Stimulated activated CD8-positive, alpha-beta memory T cell treated with anti-CD3 and anti-CD28 coated beads, Interleukin-7, amount 100 ng/mL, for 24 hours (primary cell): ENCODE data around the gene MLLT6.

Experiments used
- DNase-seq: peaks from one replicate; pipeline ENCODE4 v3.0.0-alpha.2; 2020; ENCODE audit warnings: low read depth

The MLLT6 gene

GRCh38 chr17:38674749-38675615 is 30.1 kb upstream of the MLLT6 start, which contains the start of gene EPOP:
TSS of gene EPOP (minus strand) at chr17:38674957. CDS start at chr17:38674495, 462 bp downstream.
- peak; percentile 77 for DNase-seq

DNA sequence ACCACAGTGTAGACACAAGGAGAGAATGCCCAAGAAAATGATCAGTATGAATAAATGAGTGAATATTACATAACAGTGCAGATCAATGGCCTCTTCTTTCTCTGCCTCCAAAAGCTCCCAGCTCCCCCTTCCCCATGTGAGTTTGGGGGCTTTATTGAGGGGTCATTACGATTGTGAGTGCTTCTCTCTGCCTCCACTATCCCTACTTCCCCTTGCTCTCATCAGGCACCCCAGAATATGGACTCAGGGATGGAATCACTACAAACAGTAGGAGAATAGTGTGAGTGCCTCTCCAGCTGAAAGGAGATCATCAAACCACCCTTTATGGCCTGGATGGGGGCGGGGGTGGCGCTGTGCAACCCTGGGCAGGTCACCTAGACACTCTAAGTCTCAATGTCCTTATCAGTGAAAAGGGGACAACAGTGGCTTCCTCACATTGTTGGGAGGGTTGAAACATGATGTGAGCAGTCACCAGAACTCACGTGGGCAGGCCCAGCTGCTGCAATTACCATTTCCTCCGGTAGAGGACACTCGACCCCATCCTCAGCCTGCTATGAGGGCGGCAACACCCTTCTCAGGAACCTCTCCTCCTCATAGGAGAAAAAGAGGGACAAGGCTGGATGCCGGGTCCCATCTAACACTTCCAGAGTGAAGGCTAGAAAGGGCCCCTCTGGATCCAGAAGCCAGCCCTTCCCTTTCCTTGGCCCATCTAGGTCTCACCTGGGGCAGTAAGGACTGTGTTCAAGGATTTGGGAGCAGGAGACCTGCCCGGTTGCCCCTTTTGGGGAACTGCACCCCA is 28.2 kb upstream of the MLLT6 start:
- DNase-seq = peak; percentile 72

- DNase-seq = no peak
Observed at GRCh38 chr17:38677819-38678218, 27.3 kb upstream of the MLLT6 start.

DNA sequence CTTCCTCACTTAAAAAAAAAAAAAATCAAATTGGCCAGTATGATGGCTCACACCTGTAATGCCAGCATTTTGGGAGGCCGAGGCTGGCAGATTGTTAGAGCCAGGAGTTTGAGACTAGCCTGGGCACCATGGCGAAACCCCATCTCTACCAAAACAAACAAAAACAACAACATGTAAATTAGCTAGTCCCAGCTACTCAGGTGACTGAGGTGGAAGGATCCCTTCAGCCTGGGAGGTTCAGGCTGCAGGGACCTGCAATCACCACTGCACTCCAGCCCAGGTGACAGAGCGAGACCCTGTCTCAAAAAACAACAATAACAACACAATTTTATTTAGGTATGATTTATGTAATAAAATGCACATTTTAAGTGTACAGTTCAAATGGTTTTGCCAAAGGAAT is 24.0 kb upstream of the MLLT6 start:
- DNase-seq = no peak

GRCh38 chr17:38685491-38685890 is 19.6 kb upstream of the MLLT6 start:
- DNase-seq = no peak

DNA sequence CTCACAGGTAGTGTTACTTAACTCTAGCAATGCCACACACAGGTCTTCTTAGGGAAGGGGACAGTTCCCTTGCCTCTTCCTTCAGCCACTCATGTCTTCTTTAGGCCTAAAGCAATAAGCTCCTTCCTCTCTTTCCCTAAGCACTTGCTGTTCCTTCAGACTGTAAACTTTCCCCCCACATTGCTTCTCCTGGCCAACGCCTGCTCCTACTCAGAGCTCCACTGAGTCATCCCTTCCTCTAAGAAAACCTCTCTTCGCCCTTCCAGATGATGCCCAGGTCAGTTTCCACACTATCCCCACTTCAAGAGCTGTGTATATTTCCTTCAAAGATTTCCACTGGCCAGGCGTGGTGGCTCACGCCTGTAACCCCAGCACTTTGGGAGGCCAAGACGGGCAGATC is 17.8 kb upstream of the MLLT6 start:
- no peak for DNase-seq

- no peak for DNase-seq
Observed at GRCh38 chr17:38690386-38690785, 14.7 kb upstream of the MLLT6 start.

DNA sequence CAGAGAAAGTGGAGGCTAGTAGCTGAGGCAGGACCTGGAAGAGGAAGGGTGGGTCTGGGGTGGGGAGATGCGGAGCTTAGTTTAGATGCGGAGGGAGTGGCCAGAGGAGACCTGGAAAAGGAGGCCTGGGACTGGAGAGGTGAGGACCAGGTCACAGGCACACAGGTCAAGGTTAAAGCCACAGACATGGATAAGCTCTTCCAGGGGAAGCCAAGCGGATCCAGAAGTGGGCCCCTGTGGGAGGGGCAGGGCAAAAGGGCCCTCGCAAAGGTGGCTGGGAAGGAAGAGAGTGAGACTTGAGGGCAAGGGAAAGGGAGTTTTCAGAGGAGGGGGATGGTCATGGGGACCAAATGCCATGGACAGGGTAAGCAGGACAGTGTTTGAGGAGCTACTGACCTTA is 13.9 kb upstream of the MLLT6 start:
- DNase-seq = no peak

GRCh38 chr17:38693700-38694329 is 11.3 kb upstream of the MLLT6 start:
- no peak for DNase-seq

GRCh38 chr17:38697061-38697820 is 7.8 kb upstream of the MLLT6 start:
- DNase-seq = no peak

GRCh38 chr17:38698760-38699159 is 6.3 kb upstream of the MLLT6 start:
- no peak for DNase-seq

- DNase-seq = peak; percentile 65
Observed at GRCh38 chr17:38701504-38702165, 3.4 kb upstream of the MLLT6 start.

DNA sequence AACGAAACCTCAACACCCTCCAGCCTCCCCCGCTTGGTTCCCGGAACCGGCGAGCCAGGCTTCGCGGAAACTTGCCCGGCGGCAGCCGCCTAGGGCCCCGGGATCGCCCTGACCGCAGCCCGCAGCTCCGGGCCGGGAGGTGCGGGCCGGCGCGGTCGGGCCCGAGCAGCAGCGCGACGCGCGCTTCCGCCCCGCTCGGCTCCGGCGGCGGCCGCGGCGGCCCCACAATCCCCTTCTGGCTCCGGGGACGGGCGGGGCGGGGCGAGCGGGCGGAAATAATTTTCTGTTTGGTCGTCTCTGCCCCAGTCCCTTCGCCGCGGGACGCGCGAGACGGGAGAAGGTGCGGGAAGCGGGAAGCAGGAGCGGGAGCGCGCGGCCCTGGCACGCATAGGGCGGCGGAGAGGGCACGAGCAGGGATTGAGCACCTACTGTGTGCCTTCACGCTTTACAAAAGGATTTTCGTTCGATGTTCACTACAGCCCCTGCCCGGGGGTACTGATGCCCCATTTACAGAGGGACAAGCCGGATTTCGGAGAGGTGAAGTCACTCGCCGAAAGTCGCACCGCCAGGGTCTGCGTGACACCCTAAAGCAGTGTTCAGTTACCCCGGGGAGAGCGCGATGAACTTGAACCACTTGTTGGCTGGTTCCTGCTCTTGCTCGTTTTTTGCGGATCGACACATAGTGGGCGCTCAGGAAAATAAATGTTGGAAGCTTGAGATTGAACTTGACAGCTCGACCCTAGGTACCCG is 2.7 kb upstream of the MLLT6 start:
- peak; percentile 61 for DNase-seq

- DNase-seq = no peak
Observed at GRCh38 chr17:38702916-38703741, 1.9 kb upstream of the MLLT6 start.

DNA sequence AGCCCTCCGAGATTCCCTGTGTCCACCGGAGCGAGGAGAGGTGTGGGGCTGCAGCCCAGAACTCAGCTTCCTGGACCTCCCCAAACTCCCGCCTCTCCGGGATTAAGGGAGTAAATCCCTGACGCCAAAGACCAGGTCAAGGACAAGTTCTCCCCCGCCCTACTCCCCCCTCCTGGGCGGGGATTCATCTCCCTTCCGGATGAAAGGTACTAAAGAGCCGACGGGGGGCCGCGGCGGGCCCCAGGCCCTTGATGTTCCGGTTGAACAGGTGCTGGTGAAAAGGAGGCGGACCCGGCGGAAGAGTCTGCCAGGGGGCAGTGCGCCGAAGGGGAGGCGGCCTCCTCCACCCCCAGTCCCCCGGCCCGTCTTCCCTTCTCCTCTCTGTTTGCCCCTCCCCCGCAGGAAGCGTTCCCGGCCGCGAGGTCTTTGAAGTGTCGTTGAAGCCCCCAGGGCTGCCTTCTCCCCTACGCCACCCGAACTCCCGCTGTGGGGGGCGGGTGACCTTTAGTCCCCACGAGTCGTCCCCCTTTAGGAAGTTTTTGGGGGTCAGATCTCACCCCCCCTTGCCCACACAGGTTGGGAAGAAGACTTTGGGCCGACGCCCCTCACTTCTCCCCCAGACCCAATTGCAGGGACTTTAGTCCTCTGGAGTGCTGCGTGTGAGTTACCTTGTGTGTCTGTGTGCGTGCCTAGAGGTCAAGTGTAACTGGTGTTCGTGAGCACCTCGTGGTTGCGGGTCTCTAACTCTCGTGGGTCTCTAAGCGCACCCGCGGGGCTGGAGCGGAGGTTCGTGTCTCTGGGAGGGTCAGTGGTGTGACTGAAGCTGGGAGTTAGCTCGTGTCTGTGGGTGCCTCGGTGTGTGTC is 1.1 kb upstream of the MLLT6 start:
- peak; percentile 76 for DNase-seq

GRCh38 chr17:38705523-38705802 is 390 bp downstream of the MLLT6 start:
- DNase-seq = no peak

- DNase-seq = no peak
Observed at GRCh38 chr17:38705803-38706504, 881 bp downstream of the MLLT6 start.

- no peak for DNase-seq
Observed at GRCh38 chr17:38706505-38707216, 1.6 kb downstream of the MLLT6 start.
